ENCODE results near the gene PPP3R2.
A peak's percentile ranks its signal among the peaks of the same experiment; 100 is the strongest.
"Not testable (repeated sequence)": the region's sequence is repeated elsewhere in the genome, so short reads cannot be mapped to it uniquely, and the experiment has no call there.

PPP3R2 gene

GRCh38 chr9:101594796-101595195 lies at the start of gene PPP3R2:
Gene PPP3R2, minus strand, starts transcription at chr9:101594969. Its CDS starts 48 bp downstream, at chr9:101594921.
- no peak for DNase-seq

GRCh38 chr9:101639785-101640665 lies 45.3 kb upstream of the PPP3R2 start:
- DNase-seq, result no peak

GRCh38 chr9:101639311-101639710 lies 44.5 kb upstream of the PPP3R2 start:
- DNase-seq, result no peak

GRCh38 chr9:101636247-101636646 lies 41.5 kb upstream of the PPP3R2 start:
- no peak for DNase-seq

GRCh38 chr9:101635473-101635872 lies 40.7 kb upstream of the PPP3R2 start:
- no peak for DNase-seq

GRCh38 chr9:101634741-101635409 lies 40.1 kb upstream of the PPP3R2 start:
- no peak for DNase-seq

- no peak for DNase-seq
Observed at GRCh38 chr9:101632611-101633010, 37.8 kb upstream of the PPP3R2 start.

- no peak for DNase-seq
Observed at GRCh38 chr9:101631892-101632291, 37.1 kb upstream of the PPP3R2 start.

- no peak for DNase-seq
Observed at GRCh38 chr9:101629636-101630035, 34.9 kb upstream of the PPP3R2 start.

- DNase-seq, result no peak
Observed at GRCh38 chr9:101628173-101628572, 33.4 kb upstream of the PPP3R2 start.

GRCh38 chr9:101626295-101626694 lies 31.5 kb upstream of the PPP3R2 start:
- peak; percentile 5 for DNase-seq

- no peak for DNase-seq
Observed at GRCh38 chr9:101625876-101626275, 31.1 kb upstream of the PPP3R2 start.

GRCh38 chr9:101620452-101620851 lies 25.7 kb upstream of the PPP3R2 start:
- no peak for DNase-seq

GRCh38 chr9:101618698-101619097 lies 23.9 kb upstream of the PPP3R2 start:
- no peak for DNase-seq

GRCh38 chr9:101605547-101605946 lies 10.8 kb upstream of the PPP3R2 start:
- DNase-seq, result no peak

GRCh38 chr9:101604296-101604695 lies 9.5 kb upstream of the PPP3R2 start:
- DNase-seq, result no peak

- no peak for DNase-seq
Observed at GRCh38 chr9:101601904-101602765, 7.4 kb upstream of the PPP3R2 start.

- no peak for DNase-seq
Observed at GRCh38 chr9:101593345-101593744, 1.4 kb downstream of the PPP3R2 start.

- DNase-seq, result no peak
Observed at GRCh38 chr9:101592788-101593187, 2.0 kb downstream of the PPP3R2 start.

GRCh38 chr9:101591787-101592446 lies 2.9 kb downstream of the PPP3R2 start:
- DNase-seq, result no peak

- DNase-seq, result no peak
Observed at GRCh38 chr9:101590901-101591300, 3.9 kb downstream of the PPP3R2 start.

- DNase-seq, result not testable (repeated sequence)
Observed at GRCh38 chr9:101590074-101590473, 4.7 kb downstream of the PPP3R2 start.

Data from stimulated activated CD4-positive, alpha-beta T cell treated with anti-CD3 and anti-CD28 coated beads, Interleukin-15, amount 100 ng/mL, for 24 hours (primary cell).